NCI-H1092 treated with DMSO at 0.1 percent for 48 hours (cell line): Measurements from ENCODE around the gene TPPP.

Experiments
- DNase-seq: peaks from one replicate; lab custom pipeline; 2025; lab: John Stamatoyannopoulos, UW

The TPPP gene

GRCh38 chr5:677131-678101, 15.7 kb downstream of the TPPP start:
- DNase-seq = no peak

GRCh38 chr5:676699-677076, 16.5 kb downstream of the TPPP start:
- DNase-seq = no peak

GRCh38 chr5:675871-676698, 17.1 kb downstream of the TPPP start:
- DNase-seq = no peak

GRCh38 chr5:675111-675870, 17.9 kb downstream of the TPPP start:
- no peak for DNase-seq

GRCh38 chr5:674630-675011, 18.5 kb downstream of the TPPP start:
- DNase-seq = no peak

- DNase-seq = no peak
Observed at GRCh38 chr5:673831-674629, 19.1 kb downstream of the TPPP start.

- DNase-seq = no peak
Observed at GRCh38 chr5:673161-673830, 19.9 kb downstream of the TPPP start.

GRCh38 chr5:672329-673160, 20.6 kb downstream of the TPPP start:
- peak; percentile 75 for DNase-seq

- peak; percentile 69 for DNase-seq
Observed at GRCh38 chr5:671459-672328, 21.5 kb downstream of the TPPP start.

- no peak for DNase-seq
Observed at GRCh38 chr5:670396-671270, 22.5 kb downstream of the TPPP start.

- DNase-seq = no peak
Observed at GRCh38 chr5:669842-670395, 23.2 kb downstream of the TPPP start.

- DNase-seq = no peak
Observed at GRCh38 chr5:669111-669841, 23.9 kb downstream of the TPPP start.

GRCh38 chr5:668283-668995, 24.7 kb downstream of the TPPP start:
- DNase-seq = no peak

- no peak for DNase-seq
Observed at GRCh38 chr5:666816-667498, 26.2 kb downstream of the TPPP start.

GRCh38 chr5:665956-666711, 27.0 kb downstream of the TPPP start:
- no peak for DNase-seq
